Stimulated activated CD4-positive, alpha-beta T cell treated with anti-CD3 and anti-CD28 coated beads, Interleukin-15, amount 100 ng/mL, for 48 hours (primary cell): ENCODE data around the gene MAP2K5.

ENCODE experiments used
- DNase-seq, 2 donors: peaks; one replicate each; pipeline ENCODE4 v3.0.0-alpha.2; 2020; ENCODE audit warnings: low read depth in 2 of 2

MAP2K5 gene

GRCh38 chr15:67521783-67522568, 20.5 kb upstream of the MAP2K5 start:
- DNase-seq = no peak

- DNase-seq = no peak
Observed at GRCh38 chr15:67523330-67523729, 19.2 kb upstream of the MAP2K5 start.

- no peak for DNase-seq
Observed at GRCh38 chr15:67524235-67524634, 18.3 kb upstream of the MAP2K5 start.

- DNase-seq = no peak
Observed at GRCh38 chr15:67528513-67528912, 14.0 kb upstream of the MAP2K5 start.

- no peak for DNase-seq
Observed at GRCh38 chr15:67531379-67531914, 11.1 kb upstream of the MAP2K5 start.

GRCh38 chr15:67533873-67534272, 8.6 kb upstream of the MAP2K5 start:
- no peak for DNase-seq

- DNase-seq = no peak
Observed at GRCh38 chr15:67534360-67534759, 8.1 kb upstream of the MAP2K5 start.

GRCh38 chr15:67537771-67538170, 4.7 kb upstream of the MAP2K5 start:
- DNase-seq = no peak

GRCh38 chr15:67543348-67543718, 830 bp downstream of the MAP2K5 start:
- DNase-seq = no peak

- no peak for DNase-seq
Observed at GRCh38 chr15:67544475-67544874, 2.0 kb downstream of the MAP2K5 start.

- no peak for DNase-seq
Observed at GRCh38 chr15:67545864-67546263, 3.4 kb downstream of the MAP2K5 start.

GRCh38 chr15:67547064-67547463, 4.6 kb downstream of the MAP2K5 start:
- no peak for DNase-seq

- no peak for DNase-seq
Observed at GRCh38 chr15:67547836-67548235, 5.3 kb downstream of the MAP2K5 start.

- no peak for DNase-seq
Observed at GRCh38 chr15:67548236-67548852, 5.8 kb downstream of the MAP2K5 start.

- DNase-seq = no peak
Observed at GRCh38 chr15:67548862-67549651, 6.6 kb downstream of the MAP2K5 start.

- no peak for DNase-seq
Observed at GRCh38 chr15:67549736-67550135, 7.2 kb downstream of the MAP2K5 start.

- no peak for DNase-seq
Observed at GRCh38 chr15:67550522-67550921, 8.0 kb downstream of the MAP2K5 start.

- DNase-seq = no peak
Observed at GRCh38 chr15:67551207-67551743, 8.8 kb downstream of the MAP2K5 start.

GRCh38 chr15:67554580-67554979, 12.1 kb downstream of the MAP2K5 start:
- DNase-seq = no peak

GRCh38 chr15:67556976-67557570, 14.6 kb downstream of the MAP2K5 start:
- DNase-seq = no peak

GRCh38 chr15:67558502-67558901, 16.0 kb downstream of the MAP2K5 start:
- DNase-seq = no peak

GRCh38 chr15:67559158-67559557, 16.7 kb downstream of the MAP2K5 start:
- no peak for DNase-seq
